ENCODE measurements around the gene IFNL3.

- no peak for TF ChIP-seq CTCF (conservative IDR thresholded peaks at IDR 0.05; ENCODE audit: low read depth, low read length)
- no peak for TF ChIP-seq EZH2phosphoT487 (IDR thresholded peaks at IDR 0.05; ENCODE audit: borderline replicate concordance, low read length)
Observed at GRCh38 chr19:39254531-39255345, 9.9 kb upstream of the IFNL3 start.

Measured in PC-3 (cell line).